ENCODE data around the gene ABCG1.

Gene ABCG1

DNA sequence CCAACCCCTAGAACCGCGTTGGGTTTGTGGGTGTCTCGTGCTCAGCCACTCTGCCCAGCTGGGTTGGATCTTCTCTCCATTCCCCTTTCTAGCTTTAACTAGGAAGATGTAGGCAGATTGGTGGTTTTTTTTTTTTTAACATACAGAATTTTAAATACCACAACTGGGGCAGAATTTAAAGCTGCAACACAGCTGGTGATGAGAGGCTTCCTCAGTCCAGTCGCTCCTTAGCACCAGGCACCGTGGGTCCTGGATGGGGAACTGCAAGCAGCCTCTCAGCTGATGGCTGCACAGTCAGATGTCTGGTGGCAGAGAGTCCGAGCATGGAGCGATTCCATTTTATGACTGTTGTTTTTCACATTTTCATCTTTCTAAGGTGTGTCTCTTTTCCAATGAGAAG lies 77.6 kb downstream of the ABCG1 start:
- H3K27ac ChIP-seq: no peak overlapping the region
- TF ChIP-seq ZFX (IDR thresholded peaks at IDR 0.05; ENCODE audit: borderline replicate concordance): no peak
- TF ChIP-seq, protein P1, sequence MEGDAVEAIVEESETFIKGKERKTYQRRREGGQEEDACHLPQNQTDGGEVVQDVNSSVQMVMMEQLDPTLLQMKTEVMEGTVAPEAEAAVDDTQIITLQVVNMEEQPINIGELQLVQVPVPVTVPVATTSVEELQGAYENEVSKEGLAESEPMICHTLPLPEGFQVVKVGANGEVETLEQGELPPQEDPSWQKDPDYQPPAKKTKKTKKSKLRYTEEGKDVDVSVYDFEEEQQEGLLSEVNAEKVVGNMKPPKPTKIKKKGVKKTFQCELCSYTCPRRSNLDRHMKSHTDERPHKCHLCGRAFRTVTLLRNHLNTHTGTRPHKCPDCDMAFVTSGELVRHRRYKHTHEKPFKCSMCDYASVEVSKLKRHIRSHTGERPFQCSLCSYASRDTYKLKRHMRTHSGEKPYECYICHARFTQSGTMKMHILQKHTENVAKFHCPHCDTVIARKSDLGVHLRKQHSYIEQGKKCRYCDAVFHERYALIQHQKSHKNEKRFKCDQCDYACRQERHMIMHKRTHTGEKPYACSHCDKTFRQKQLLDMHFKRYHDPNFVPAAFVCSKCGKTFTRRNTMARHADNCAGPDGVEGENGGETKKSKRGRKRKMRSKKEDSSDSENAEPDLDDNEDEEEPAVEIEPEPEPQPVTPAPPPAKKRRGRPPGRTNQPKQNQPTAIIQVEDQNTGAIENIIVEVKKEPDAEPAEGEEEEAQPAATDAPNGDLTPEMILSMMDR (IDR thresholded peaks at IDR 0.05): no peak

DNA sequence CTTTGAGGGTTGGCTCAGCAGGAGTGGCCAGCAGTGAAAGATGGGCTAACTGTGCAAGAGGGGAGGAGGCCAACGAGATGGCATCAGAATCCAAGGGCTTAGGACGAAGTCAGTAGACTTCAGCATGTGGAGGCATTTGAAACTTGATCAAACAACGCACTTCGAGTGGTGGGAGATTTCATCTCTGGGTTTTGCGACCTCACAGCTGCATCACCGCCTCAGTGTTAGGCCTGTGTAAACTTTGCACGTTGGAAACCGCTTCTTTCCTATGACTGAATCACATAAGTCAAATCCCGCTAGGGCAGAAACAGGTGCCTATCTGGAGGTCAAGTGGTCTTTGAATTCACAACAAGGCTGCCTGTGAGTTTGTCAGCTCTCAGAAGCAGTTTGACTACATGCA lies 78.4 kb downstream of the ABCG1 start:
- no peak overlapping the region for H3K27ac ChIP-seq
- no peak for TF ChIP-seq ZFX (IDR thresholded peaks at IDR 0.05; ENCODE audit: borderline replicate concordance)
- TF ChIP-seq, protein P1 (IDR thresholded peaks at IDR 0.05): no peak

DNA sequence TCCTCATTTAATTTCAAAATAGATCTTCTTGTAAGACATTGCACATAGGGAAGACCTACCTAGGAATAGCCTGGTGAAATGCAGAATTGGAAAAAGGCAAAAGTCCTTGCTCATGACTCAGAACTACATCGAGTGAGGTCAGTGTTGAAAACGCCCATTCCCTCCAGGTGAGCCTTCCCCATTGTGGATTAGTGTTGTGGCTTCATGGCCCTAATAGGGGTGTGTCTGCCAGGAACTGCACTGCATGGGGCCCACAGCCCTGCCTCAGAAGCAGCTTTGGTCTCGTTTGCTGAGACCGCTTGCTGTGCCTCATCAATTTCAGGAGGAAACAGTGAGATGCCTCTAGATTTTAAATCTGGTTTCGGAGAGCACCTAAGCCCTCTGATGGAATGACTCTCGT lies 79.3 kb downstream of the ABCG1 start:
- H3K27ac ChIP-seq: no peak overlapping the region
- TF ChIP-seq, protein P1 (IDR thresholded peaks at IDR 0.05): no peak
- no peak for TF ChIP-seq ZFX (IDR thresholded peaks at IDR 0.05; ENCODE audit: borderline replicate concordance)

DNA sequence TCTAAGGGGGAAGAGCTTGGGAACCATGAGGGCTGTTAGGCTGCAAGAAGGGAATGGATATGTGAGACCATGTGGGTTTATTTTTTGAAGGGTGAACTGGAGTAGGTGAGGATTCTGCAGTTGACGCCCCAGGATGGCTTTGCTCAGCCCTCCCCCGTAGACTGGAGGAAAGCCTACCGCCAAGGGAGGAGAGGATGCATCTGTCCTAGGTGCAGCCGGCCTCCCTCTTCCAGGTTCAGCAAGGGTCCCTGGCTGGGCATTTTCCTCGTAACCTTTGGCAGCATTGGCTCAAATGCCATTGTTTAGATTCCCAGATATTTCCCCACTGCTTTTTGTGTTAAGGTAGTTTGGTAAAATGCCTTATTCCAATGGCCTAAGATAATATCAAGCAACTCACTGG lies 79.7 kb downstream of the ABCG1 start:
- TF ChIP-seq, protein P1 (IDR thresholded peaks at IDR 0.05): no peak
- no peak for TF ChIP-seq ZFX (IDR thresholded peaks at IDR 0.05; ENCODE audit: borderline replicate concordance)

DNA sequence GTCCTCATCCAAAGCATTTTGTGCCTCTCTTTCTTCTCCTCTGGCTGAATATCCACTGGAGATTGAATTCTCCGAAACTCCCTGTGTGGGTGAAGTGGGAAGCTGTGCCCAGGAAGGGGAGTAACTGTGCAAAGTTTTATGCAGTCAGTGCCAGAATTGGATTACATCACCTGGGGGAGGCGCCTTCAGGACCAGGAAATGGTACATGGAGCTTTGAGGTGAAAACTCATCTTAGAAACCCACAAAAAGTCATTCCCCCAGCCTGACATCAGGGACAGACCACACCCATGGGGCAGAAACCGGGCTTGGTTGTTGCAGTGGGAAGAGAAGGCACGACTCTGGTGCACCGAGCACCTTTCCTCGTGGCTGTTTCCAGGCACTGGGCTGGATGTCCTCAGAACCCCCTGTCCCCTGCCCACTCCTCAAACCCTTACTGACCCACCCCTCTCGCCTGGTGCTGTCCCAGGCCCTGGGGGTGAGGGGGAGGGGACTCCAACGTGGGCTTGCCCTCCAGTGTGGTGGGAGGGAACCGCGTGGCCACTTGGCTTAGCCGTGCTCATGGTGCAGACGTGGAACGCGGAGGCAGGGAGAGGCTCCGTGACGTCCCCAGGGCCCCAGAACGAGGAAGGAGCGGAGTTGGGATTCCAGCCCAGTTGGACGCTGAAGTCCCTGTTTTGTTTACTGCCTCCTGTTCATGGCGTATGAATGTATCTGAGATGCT lies 80.5 kb downstream of the ABCG1 start:
- TF ChIP-seq, protein P1 (IDR thresholded peaks at IDR 0.05): no peak
- no peak for TF ChIP-seq ZFX (IDR thresholded peaks at IDR 0.05; ENCODE audit: borderline replicate concordance)
- H3K27ac ChIP-seq: no peak overlapping the region

More for the DNA sequence above, 79.7 kb downstream of the ABCG1 start:
- H3K27ac ChIP-seq: no peak overlapping the region

DNA sequence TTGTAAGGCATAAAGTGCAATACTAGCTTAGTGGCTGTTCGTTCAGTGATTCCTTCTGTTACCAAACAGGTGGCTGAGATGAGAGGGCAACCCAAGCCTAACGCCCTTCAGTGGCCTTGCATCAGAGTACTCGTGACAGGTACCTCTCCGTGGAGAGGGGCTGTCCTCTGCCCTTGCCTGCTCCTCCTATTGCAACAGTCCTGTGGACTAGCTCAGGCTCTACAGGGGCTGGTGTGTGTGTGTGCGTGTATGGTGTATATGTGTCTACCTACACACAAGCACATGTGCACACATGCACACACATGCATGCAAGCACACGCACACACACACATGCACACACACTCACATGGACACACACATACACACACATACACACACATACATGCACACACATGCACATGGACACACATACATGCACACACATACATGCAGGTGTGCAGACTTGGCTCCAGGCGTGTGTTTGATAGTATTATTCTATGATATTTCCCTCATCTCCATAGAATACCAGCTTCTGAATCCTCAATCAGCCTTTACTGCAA lies 81.2 kb downstream of the ABCG1 start:
- H3K27ac ChIP-seq: no peak overlapping the region

DNA sequence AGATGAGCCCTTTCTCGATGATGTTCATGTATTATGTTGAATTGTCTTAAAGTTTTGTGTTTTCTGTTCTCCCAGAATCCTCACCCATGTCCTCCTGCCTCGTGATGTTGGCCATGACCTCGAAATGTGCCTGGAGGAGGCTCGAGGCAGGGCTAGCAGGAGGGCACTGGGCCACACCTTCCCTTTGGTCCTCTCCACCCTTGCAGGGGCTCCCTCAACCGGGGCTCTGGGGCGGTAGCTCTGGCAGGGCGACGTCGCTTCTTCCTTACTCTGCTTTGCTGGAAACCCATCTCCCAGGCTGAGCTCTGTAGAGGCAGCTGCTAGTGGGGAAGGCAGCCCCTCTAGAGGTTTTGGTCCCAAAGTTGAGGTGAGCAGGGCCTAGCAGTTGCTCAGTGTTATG lies 82.0 kb downstream of the ABCG1 start:
- no peak for TF ChIP-seq ZFX (IDR thresholded peaks at IDR 0.05; ENCODE audit: borderline replicate concordance)
- TF ChIP-seq, protein P1 (IDR thresholded peaks at IDR 0.05): no peak
- no peak overlapping the region for H3K27ac ChIP-seq

More for the DNA sequence above, 81.2 kb downstream of the ABCG1 start:
- TF ChIP-seq, protein P1 (IDR thresholded peaks at IDR 0.05): no peak
- no peak for TF ChIP-seq ZFX (IDR thresholded peaks at IDR 0.05; ENCODE audit: borderline replicate concordance)
